ENCODE measurements around the gene EPHA1. TPM values are rescaled to one million over a fixed set of nuclear protein-coding genes. Genes with fewer than 3 reads are reported as not detected.

EPHA1 gene
- total and polyA plus RNA-seq, 2 of the 4 experiments (the other 2 are of a cell fraction): 0.10 TPM; not detected in 1

DNA sequence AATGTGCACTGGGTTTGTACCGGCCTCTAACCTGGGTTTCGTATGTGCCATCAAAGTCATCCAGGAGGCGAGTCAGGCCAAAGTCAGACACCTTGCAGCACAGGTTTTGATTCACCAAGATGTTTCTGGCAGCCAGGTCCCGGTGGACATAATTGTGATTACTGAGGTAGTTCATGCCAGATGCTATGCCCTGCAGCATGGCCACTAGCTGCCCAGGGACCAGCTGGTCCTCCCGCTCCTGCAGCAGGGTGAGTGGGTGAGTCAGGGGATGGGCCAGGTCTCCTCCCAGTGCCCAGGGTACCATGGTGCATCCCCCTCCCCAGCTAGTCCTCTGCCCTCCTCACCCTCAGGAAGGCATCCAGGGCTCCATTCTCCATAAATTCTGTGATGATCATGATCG lies 13.9 kb downstream of the EPHA1 start:
- ATAC-seq (ENCODE audit: low read depth): no peak
- H3K4me3 ChIP-seq (ENCODE audit: insufficient read depth, low read depth, low read length): no peak overlapping the region
- no peak overlapping the region for H2BK5ac ChIP-seq (ENCODE audit: low read depth, low read length, poor library complexity, severe bottlenecking)
- H3K18ac ChIP-seq (ENCODE audit: low read depth, low read length): no peak overlapping the region
- no peaks in the 10 kb centered on the region for H3K9me3 ChIP-seq (ENCODE audit: control insufficient read depth, insufficient read depth, low read length)
- ChIA-PET POLR2A (ENCODE audit: unreplicated experiment) (no interaction called here), CTCF (no interaction called here)
- H3K23ac ChIP-seq (ENCODE audit: low read depth, low read length): no peak overlapping the region
- intact Hi-C loops (cut with micrococcal nuclease) (loop anchor here (5.0 kb wide), 1 partner anchor 98 kb away; no protein-coding TSS in a partner anchor), dilution Hi-C loops (cut with HindIII; ENCODE audit: low sequenced_read_pairs, unreplicated experiment) (no loop called here), in situ Hi-C loops (cut with MboI; ENCODE audit: low sequenced_read_pairs) (no loop called here)
- H3K36me3 ChIP-seq (ENCODE audit: control insufficient read depth, insufficient read depth, low read length): peaks cover 31% of the 10 kb centered on the region
- no peak overlapping the region for H3K9ac ChIP-seq (ENCODE audit: low read depth, low read length)
- TF ChIP-seq, protein P1, sequence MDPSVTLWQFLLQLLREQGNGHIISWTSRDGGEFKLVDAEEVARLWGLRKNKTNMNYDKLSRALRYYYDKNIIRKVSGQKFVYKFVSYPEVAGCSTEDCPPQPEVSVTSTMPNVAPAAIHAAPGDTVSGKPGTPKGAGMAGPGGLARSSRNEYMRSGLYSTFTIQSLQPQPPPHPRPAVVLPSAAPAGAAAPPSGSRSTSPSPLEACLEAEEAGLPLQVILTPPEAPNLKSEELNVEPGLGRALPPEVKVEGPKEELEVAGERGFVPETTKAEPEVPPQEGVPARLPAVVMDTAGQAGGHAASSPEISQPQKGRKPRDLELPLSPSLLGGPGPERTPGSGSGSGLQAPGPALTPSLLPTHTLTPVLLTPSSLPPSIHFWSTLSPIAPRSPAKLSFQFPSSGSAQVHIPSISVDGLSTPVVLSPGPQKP (IDR thresholded peaks at IDR 0.05; ENCODE audit: borderline replicate concordance, low read depth, low read length): no peak
- TF ChIP-seq SMC3 (IDR thresholded peaks at IDR 0.05; ENCODE audit: low read depth, low read length): no peak
- no peak for TF ChIP-seq FOS (IDR thresholded peaks at IDR 0.05; ENCODE audit: low read depth, low read length)
- TF ChIP-seq CEBPB (IDR thresholded peaks at IDR 0.05; ENCODE audit: low read depth, low read length): no peak
- no peak for TF ChIP-seq RCOR1 (IDR thresholded peaks at IDR 0.05; ENCODE audit: insufficient replicate concordance, low read length)
- no peak for TF ChIP-seq RFX5 (IDR thresholded peaks at IDR 0.05; ENCODE audit: low read depth, low read length)
- TF ChIP-seq, protein P2, sequence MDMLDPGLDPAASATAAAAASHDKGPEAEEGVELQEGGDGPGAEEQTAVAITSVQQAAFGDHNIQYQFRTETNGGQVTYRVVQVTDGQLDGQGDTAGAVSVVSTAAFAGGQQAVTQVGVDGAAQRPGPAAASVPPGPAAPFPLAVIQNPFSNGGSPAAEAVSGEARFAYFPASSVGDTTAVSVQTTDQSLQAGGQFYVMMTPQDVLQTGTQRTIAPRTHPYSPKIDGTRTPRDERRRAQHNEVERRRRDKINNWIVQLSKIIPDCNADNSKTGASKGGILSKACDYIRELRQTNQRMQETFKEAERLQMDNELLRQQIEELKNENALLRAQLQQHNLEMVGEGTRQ (IDR thresholded peaks at IDR 0.05; ENCODE audit: low read depth, low read length): no peak
- no peak for TF ChIP-seq MXI1 (IDR thresholded peaks at IDR 0.05; ENCODE audit: borderline replicate concordance, low read depth, low read length)
- no peak for TF ChIP-seq BHLHE40 (IDR thresholded peaks at IDR 0.05; ENCODE audit: low read depth, low read length)
- no peak for TF ChIP-seq RAD21 (IDR thresholded peaks at IDR 0.05; ENCODE audit: low read length)
- TF ChIP-seq POLR2A (IDR thresholded peaks at IDR 0.05; ENCODE audit: low read depth, low read length): no peak
- H3K4me1 ChIP-seq (ENCODE audit: control insufficient read depth, insufficient read depth, low read length): peaks cover 32% of the 10 kb centered on the region
- H3K27me3 ChIP-seq (ENCODE audit: control insufficient read depth, insufficient read depth, low read length): peaks cover 3% of the 10 kb centered on the region; the same call in 1 of the 2 replicates
- no peak overlapping the region for H3K56ac ChIP-seq (ENCODE audit: extremely low read depth, insufficient read depth, low read length)
- BruUV-seq (replicated peaks): no TSS peak
- peaks cover 8 to 28% of the 10 kb centered on the region in 2 experiments; a peak in 3 of 4 replicates for H3K79me1 ChIP-seq (ENCODE audit: low read depth in 1 of 2, low read length in 2 of 2)
- H3K4ac ChIP-seq (ENCODE audit: low read depth, low read length): no peak overlapping the region
- peak overlapping the region; percentile 38 for H2AFZ ChIP-seq (replicated peaks; ENCODE audit: low read length, poor library complexity)
- peaks cover 44% of the 10 kb centered on the region for H4K20me1 ChIP-seq (ENCODE audit: insufficient read depth, low read length)
- no peak overlapping the region for H3K14ac ChIP-seq (replicated peaks; ENCODE audit: low read depth, low read length)
- WGBS, 2 experiments (ENCODE audit: extremely low coverage in 2 of 2, insufficient read length in 1 of 2): 90% methylated on average over 4 of the region's 6 CpGs; no CpG with 5 or more reads in 1 of the 2 experiments
- no peak overlapping the region for H2BK20ac ChIP-seq (ENCODE audit: low read depth, low read length)
- no peak overlapping the region for H4K91ac ChIP-seq (ENCODE audit: insufficient read depth, low read depth, low read length)
- H2AK9ac ChIP-seq (replicated peaks; ENCODE audit: low read depth, low read length, poor library complexity): no peak overlapping the region
- H2AK5ac ChIP-seq (ENCODE audit: low read depth, low read length): no peak overlapping the region
- H3K27ac ChIP-seq (ENCODE audit: insufficient read depth, low read length): no peak overlapping the region
- H3K4me2 ChIP-seq (ENCODE audit: low read depth, low read length): no peak overlapping the region
- peaks cover 26% of the 10 kb centered on the region for H3K9me1 ChIP-seq (ENCODE audit: insufficient read depth, low read length)
- H2BK15ac ChIP-seq (ENCODE audit: low read depth, low read length): no peak overlapping the region
- DNase-seq: no peak
- H2BK120ac ChIP-seq (ENCODE audit: low read depth, low read length): no peak overlapping the region
- no peak overlapping the region for H4K8ac ChIP-seq (ENCODE audit: low read depth in 2 of 2, low read length in 2 of 2)
- no peak overlapping the region for H4K5ac ChIP-seq (ENCODE audit: low read depth, low read length)

Data from IMR-90 (cell line).